Measurements from ENCODE around the gene GBE1.
A peak's percentile ranks its signal among the peaks of the same experiment; 100 is the strongest.
"Not testable (repeated sequence)": the region's sequence is repeated elsewhere in the genome, so short reads cannot be mapped to it uniquely, and the experiment has no call there.

GBE1 gene

DNA sequence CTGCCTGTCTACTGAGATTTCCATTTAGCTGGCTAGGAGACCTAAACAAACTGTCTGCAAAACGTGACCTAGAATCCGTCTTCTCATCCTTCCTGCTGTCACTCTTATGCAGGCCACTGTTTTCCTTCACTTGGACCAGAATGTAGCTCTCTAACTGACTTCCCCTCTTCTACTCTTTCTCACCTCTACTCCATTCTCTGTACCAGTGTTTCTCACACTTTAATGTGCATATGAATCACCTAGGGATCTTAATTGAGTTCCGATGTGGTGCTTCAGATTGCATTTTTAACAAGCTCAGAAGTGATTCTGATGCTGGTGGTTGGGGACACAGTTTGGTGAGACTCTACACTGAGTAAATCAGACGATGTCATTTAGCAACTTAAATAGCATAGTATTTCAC lies 1.6 kb upstream of the GBE1 start:
- Histone ChIP-seq H4K20me1 (ENCODE audit: insufficient read depth, low read length) (no peaks in the 10 kb centered on the region), H3K9ac (ENCODE audit: low read length) (no peak overlapping the region), H3F3A (ENCODE audit: insufficient read depth, low read length) (0 out of 2 replicates have a peak, but pooled peaks cover 4% of the 10 kb centered on the region), H3K4me1 (ENCODE audit: low read length) (0 out of 2 replicates have a peak, but pooled peaks cover 6% of the 10 kb centered on the region), H3K4me2 (ENCODE audit: low read depth, low read length) (no peak overlapping the region), H3K4me3 (ENCODE audit: low read length) (no peak overlapping the region), H3K27ac (ENCODE audit: low read length) (no peak overlapping the region), H2AFZ (ENCODE audit: low read length) (no peak overlapping the region), H3K9me2 (replicated peaks; ENCODE audit: insufficient read depth, low read length) (no peaks in the 10 kb centered on the region), H3K27me3 (replicated peaks; ENCODE audit: insufficient read depth, low read length) (no peaks in the 10 kb centered on the region), H3K9me3 (replicated peaks; ENCODE audit: insufficient read depth, low read length) (no peaks in the 10 kb centered on the region), H3K79me2 (ENCODE audit: low read length) (peaks cover 13% of the 10 kb centered on the region), H3K36me3 (replicated peaks; ENCODE audit: insufficient read depth, low read length) (no peaks in the 10 kb centered on the region)
- no peak for TF ChIP-seq EZH2phosphoT487 (IDR thresholded peaks at IDR 0.05; ENCODE audit: low read length)
- TF ChIP-seq, protein P1, sequence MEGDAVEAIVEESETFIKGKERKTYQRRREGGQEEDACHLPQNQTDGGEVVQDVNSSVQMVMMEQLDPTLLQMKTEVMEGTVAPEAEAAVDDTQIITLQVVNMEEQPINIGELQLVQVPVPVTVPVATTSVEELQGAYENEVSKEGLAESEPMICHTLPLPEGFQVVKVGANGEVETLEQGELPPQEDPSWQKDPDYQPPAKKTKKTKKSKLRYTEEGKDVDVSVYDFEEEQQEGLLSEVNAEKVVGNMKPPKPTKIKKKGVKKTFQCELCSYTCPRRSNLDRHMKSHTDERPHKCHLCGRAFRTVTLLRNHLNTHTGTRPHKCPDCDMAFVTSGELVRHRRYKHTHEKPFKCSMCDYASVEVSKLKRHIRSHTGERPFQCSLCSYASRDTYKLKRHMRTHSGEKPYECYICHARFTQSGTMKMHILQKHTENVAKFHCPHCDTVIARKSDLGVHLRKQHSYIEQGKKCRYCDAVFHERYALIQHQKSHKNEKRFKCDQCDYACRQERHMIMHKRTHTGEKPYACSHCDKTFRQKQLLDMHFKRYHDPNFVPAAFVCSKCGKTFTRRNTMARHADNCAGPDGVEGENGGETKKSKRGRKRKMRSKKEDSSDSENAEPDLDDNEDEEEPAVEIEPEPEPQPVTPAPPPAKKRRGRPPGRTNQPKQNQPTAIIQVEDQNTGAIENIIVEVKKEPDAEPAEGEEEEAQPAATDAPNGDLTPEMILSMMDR (IDR thresholded peaks at IDR 0.05; ENCODE audit: low read length), result no peak
- no peak for TF ChIP-seq EZH2 (optimal IDR thresholded peaks at IDR 0.05; ENCODE audit: low read depth, low read length)
- no peak for DNase-seq

DNA sequence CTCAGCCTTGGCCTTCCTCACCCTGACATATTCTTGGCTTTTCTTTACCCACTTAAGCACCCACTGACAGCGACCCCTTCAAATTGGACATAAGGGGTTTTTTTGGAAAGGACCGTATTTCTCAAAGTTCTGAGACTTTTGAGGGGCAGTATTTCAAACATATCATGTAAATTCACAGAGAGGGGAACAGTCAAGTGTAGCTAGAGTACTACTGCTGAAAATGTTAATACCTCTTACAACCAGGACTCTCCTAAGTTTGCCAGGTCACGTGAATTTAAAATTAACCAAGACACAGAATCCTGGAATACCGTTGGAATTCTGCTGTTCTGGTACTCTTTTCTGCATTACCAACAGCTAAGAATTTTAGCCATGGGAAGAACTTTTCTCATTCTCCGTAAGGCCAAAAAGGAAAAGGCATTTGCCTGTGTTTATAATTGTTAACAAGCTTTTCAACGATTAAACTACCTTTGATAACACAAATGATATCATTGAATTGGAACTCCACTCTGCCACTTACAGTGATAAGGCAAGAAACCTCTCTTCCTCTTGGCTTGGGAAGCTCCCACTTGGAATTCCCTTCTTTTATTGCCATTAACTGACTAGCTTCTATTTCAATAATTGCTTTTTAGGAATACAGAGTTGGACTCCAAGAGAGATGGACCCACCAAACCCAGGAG lies 597 bp upstream of the GBE1 start:
- TF ChIP-seq, protein P1 (IDR thresholded peaks at IDR 0.05; ENCODE audit: low read length), result no peak
- no peak for TF ChIP-seq EZH2 (optimal IDR thresholded peaks at IDR 0.05; ENCODE audit: low read depth, low read length)
- no peak for TF ChIP-seq EZH2phosphoT487 (IDR thresholded peaks at IDR 0.05; ENCODE audit: low read length)
- no peaks in the 10 kb centered on the region for H3K9me3 ChIP-seq (replicated peaks; ENCODE audit: insufficient read depth, low read length)
- no peak for DNase-seq
- H3K9ac ChIP-seq (ENCODE audit: low read length), result peak overlapping the region; percentile 97
- no peaks in the 10 kb centered on the region for H3K36me3 ChIP-seq (replicated peaks; ENCODE audit: insufficient read depth, low read length)
- H4K20me1 ChIP-seq (ENCODE audit: insufficient read depth, low read length), result no peaks in the 10 kb centered on the region
- peak overlapping the region; percentile 64 for H2AFZ ChIP-seq (ENCODE audit: low read length)
- H3K79me2 ChIP-seq (ENCODE audit: low read length), result peaks cover 16% of the 10 kb centered on the region
- H3K9me2 ChIP-seq (replicated peaks; ENCODE audit: insufficient read depth, low read length), result no peaks in the 10 kb centered on the region
- peak overlapping the region; percentile 89 for H3K4me3 ChIP-seq (ENCODE audit: low read length)
- H3K27ac ChIP-seq (ENCODE audit: low read length), result peak overlapping the region; percentile 94; the same call in 1 of the 2 replicates
- peak overlapping the region; percentile 82 for H3K4me2 ChIP-seq (ENCODE audit: low read depth, low read length)
- H3K27me3 ChIP-seq (replicated peaks; ENCODE audit: insufficient read depth, low read length), result no peaks in the 10 kb centered on the region
- H3K4me1 ChIP-seq (ENCODE audit: low read length), result 0 out of 2 replicates have a peak, but pooled peaks cover 6% of the 10 kb centered on the region
- 0 out of 2 replicates have a peak, but pooled peaks cover 4% of the 10 kb centered on the region for H3F3A ChIP-seq (ENCODE audit: insufficient read depth, low read length)

- H3K9ac ChIP-seq (ENCODE audit: low read length), result peak overlapping the region; percentile 97; the same call in 1 of the 2 replicates
- no peaks in the 10 kb centered on the region for H4K20me1 ChIP-seq (ENCODE audit: insufficient read depth, low read length)
- no peaks in the 10 kb centered on the region for H3K27me3 ChIP-seq (replicated peaks; ENCODE audit: insufficient read depth, low read length)
- H3K4me2 ChIP-seq (ENCODE audit: low read depth, low read length), result peak overlapping the region; percentile 82
- H3K36me3 ChIP-seq (replicated peaks; ENCODE audit: insufficient read depth, low read length), result no peaks in the 10 kb centered on the region; the same call in 1 of the 2 replicates
- 0 out of 2 replicates have a peak, but pooled peaks cover 2% of the 10 kb centered on the region for H3K4me1 ChIP-seq (ENCODE audit: low read length)
- no peak overlapping the region for H3K27ac ChIP-seq (ENCODE audit: low read length)
- peak overlapping the region; percentile 64 for H2AFZ ChIP-seq (ENCODE audit: low read length)
- H3F3A ChIP-seq (ENCODE audit: insufficient read depth, low read length), result 0 out of 2 replicates have a peak, but pooled peaks cover 4% of the 10 kb centered on the region
- no peaks in the 10 kb centered on the region for H3K9me3 ChIP-seq (replicated peaks; ENCODE audit: insufficient read depth, low read length)
- no peaks in the 10 kb centered on the region for H3K9me2 ChIP-seq (replicated peaks; ENCODE audit: insufficient read depth, low read length)
- DNase-seq, result no peak
- TF ChIP-seq EZH2 (optimal IDR thresholded peaks at IDR 0.05; ENCODE audit: low read depth, low read length), result no peak
- no peak for TF ChIP-seq EZH2phosphoT487 (IDR thresholded peaks at IDR 0.05; ENCODE audit: low read length)
- TF ChIP-seq, protein P1 (IDR thresholded peaks at IDR 0.05; ENCODE audit: low read length), result no peak
- peaks cover 22% of the 10 kb centered on the region for H3K79me2 ChIP-seq (ENCODE audit: low read length)
- H3K4me3 ChIP-seq (ENCODE audit: low read length), result peak overlapping the region; percentile 89
Measured at GRCh38 chr3:81760215-81760614, 1.2 kb downstream of the GBE1 start.

GRCh38 chr3:81758771-81759170 lies 2.7 kb downstream of the GBE1 start:
- H4K20me1 ChIP-seq (ENCODE audit: insufficient read depth, low read length); H3K27me3 ChIP-seq (replicated peaks; ENCODE audit: insufficient read depth, low read length); H3K4me3 ChIP-seq (ENCODE audit: low read length); H3K27ac ChIP-seq (ENCODE audit: low read length); H3K4me1 ChIP-seq (ENCODE audit: low read length); H3K4me2 ChIP-seq (ENCODE audit: low read depth, low read length); DNase-seq; H3K9me3 ChIP-seq (replicated peaks; ENCODE audit: insufficient read depth, low read length); H3K36me3 ChIP-seq (replicated peaks; ENCODE audit: insufficient read depth, low read length); H2AFZ ChIP-seq (ENCODE audit: low read length); H3K9me2 ChIP-seq (replicated peaks; ENCODE audit: insufficient read depth, low read length); H3K9ac ChIP-seq (ENCODE audit: low read length); H3F3A ChIP-seq (ENCODE audit: insufficient read depth, low read length): not testable (repeated sequence)
- peaks cover 22% of the 10 kb centered on the region for H3K79me2 ChIP-seq (ENCODE audit: low read length)

Data from MM.1S (cell line).